HG03045 (cell line): ENCODE measurements around the gene IRF2.
"Not testable (repeated sequence)": the region's sequence is repeated elsewhere in the genome, so short reads cannot be mapped to it uniquely, and the experiment has no call there.

Experiments
- ATAC-seq: cut with Tn5 transposase; IDR thresholded peaks from one replicate; pipeline ENCODE4 v1.9.1; 2021; ENCODE audit warnings: mild to moderate bottlenecking, moderate library complexity; ENCODE audit not compliant: unreplicated experiment

Gene IRF2

DNA sequence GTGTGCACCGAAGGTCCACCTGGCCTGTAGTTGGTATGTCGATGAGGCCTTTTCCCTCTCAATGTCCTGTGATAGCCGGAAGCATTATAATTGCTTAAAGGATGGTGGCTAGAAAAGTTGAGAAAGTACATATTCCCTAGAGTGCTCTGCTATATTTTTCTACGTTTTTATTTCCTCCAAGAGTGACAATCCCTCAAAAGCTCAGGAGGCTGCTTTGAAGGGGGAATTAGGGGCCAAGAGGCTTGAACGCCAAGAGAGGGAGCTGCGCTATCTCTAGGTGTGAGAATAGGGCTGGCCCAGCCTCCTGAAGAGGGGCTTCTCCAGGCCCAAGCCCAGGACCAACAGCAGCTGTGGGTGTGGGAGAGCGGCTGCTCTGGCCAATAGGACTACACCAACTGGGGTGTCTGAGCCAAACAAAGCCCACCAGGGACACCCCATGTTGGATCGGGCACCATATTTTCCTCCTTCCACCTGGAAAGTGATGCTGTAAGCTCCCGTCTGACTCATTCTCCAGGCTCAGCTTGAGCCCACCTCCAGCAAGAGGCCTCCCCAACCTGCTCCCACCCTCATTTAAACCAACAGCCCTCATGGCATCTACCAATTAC is 124.0 kb downstream of the IRF2 start:
- no peak for ATAC-seq

DNA sequence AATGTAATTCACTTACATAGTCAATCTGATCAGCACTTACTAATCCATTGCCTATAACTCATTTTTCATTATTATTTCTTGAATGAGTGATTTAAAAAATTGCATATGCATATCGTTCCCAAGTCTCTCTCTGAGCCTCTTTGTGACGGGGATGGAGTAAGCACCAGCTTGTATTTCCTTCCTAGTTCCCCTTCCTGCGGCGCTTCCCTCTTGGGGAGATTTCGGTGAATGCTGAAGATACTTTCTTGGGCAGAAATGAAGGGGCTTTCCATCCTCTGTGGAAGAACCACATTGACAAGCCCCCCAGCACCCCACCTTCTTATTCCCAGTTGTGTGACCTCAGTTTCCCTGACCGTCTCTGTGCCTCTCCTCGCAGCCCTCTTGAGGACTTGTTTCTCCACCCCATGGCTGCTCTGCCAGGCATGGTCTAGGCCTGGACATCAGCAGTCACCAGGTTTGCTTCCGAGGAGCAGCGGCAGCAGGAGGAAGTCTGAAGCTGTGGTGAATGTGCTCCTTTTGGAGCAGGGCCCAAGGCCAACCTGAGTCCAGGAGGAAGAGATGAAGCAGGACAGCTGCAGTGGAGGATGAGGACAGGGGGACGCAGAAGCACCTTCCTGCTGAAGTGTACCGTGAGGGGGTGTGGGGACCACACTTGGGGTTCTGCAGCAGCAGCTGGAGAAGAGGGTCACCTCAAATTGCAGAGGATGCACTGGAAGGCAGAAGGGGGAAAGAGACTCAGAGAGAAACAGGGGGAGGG is 124.9 kb downstream of the IRF2 start:
- no peak for ATAC-seq

DNA sequence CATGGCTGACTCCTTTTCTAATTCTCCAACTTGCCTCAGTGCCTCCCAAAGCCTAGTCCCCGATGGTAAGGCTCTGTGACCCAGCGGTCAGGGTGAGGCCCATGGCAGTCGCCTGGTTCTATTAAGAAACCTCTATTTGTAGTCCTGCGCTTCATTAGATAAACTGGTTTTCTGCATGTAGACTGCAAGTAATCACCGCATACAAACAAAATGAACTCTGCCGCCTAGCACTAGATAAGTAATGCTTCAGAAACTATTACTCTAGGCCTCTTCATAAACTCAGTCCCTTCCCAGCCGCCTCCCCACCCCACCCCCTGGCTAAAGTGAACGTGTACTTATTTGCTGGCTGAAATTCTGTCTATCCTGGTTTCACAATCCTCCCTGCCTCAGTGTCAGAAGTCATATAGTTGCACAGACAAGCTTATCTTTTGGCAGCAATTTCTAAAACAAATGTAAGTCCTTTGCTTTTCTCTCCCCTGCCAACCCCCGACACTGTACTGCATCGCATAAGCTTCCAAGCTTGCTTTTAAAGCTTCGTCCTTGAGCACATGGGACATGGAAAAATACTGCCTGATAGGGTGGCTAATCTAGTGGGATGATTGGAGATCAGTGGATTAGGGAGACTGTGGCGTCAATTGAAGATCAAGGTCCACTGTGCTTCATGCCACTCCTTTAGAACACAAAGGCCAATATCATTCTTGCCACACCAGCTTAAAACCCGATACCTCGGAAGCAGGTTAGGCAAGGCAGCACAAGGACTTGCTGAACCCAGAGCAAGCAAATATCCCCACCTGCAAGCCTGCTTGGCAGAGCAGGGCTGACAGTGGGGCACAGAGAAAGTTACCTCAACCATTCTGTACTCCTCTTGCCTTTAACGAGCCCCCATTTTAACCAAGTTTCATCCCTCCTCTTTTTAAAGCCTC is 125.8 kb downstream of the IRF2 start:
- ATAC-seq, result no peak

DNA sequence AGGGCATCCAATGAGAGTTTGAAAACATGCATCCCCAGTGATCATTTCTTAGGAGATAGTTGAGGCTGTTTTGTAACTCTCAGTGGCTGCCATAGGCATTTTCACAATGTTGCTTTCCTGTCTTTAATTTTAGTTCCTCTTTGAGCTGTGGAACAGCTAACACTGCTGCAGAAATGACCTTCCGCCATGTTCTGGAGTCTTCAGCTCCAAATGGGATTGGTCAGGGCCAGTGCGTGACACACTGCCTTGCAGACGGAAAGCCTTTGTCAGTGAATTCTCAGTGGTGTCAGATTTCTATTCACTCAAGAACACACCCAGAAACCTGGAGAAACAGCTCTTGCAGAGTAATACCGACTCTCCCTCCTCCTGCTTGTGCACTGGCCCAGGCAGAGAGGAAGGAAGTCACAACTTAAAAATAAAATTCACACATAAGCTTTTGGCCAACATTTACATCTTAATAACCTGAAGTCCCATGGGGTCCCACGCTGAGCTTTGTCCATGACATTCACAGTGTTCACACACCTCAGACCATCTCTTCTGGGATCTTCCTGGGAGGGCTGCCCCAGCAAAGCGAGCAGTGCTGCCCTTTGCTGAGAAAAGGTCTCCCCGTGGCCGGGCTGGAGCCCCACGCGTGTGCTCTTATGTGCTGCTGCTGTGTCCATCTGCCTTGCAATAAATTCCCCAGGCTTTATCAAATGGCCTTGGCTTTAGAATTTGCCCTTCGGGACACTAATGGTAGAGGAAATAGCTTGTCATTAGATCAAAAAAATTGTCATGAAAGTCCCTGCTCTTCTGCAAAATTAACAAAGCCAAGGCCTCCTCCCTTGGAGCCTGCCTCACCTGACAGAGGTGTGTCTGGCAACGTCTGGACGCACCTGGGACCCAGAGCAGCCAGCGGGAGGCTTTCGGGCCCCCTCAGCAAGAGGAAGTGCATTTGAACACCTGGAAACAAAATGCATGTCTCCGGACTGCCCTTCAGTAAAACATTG is 126.8 kb downstream of the IRF2 start:
- peak; percentile 68 for ATAC-seq

DNA sequence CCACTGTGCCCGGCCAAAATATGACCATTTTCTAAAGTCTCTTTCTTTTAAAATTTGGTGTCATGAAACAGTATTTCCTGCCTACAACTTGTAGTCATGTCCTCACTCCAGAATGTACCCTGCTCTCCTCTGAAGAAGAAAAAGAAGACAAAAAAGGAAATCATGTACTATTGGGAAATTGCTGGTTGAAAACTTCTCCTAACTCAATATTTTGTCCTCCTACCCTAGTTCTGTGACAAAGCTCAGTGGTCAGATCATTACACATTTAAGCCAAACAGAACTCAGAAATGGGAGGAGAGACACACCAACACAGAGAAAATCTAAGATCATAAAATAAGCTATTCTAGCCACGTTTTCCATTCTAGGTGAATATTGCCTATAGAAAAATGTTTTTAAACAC is 127.7 kb downstream of the IRF2 start:
- no peak for ATAC-seq

DNA sequence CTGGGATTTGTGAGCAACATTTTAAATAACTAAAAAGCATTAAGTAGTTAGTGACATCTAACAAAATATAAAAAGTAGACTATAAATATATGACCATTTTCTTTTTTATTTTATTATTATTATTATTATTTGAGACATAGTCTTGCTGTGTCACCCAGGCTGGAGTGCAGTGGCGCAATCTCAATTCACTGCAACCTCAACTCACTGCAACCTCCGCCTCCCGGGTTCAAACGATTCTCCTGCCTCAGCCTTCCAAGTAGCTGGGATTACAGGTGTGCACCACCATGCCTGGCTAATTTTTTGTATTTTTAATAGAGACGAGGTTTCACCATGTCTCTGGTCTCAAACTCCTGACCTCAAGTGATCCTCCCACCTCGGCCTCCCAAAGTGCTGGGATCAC is 128.1 kb downstream of the IRF2 start:
- ATAC-seq, result not testable (repeated sequence)

DNA sequence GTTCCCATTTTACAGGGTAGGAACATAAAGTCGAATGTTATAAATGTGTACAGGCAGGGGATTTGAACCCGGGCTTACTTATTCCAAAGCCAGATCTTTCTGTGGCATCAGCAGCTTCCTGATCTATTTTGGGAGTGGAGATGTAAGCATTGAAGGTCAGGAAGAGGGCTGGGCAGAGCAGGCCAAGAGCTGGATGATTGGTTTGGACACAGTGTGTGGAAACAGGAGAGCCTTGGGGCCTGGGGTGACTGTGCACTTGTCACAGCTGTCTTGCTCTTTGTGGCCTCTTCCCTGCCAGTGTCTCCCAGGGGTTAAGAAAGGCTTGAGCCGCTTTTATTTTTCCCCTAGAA is 128.8 kb downstream of the IRF2 start:
- ATAC-seq, result no peak

DNA sequence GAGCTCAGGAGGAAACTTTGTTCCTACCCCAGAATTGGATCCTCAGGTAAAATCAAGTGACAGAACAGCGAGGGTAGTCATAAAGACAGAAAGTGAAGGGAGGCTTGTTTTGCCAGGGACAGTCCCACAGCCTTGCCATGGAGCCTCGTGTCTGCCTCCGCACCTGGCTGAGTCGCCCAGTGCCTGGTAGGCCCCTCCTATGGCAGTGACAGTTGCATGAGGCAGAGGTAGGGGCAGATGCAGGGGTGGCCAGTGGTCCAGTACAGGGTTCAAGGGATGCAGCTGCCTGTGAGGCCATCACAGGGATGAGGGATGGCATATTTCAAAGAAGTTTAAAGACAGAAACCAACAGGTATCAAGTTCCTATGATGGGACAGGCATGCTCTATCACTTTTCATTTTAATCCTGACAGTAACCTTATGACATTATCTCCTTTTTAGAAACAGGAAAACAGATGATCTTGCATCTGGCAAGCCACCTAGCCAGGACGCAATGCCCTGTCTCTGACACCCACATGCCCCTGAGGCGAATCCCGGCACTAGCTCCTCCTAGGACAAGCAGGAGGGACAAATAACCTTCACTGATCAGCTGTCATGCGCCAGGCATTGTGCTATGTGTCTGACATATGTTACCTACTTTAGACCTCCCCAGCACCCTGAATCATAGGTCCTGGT is 129.3 kb downstream of the IRF2 start:
- ATAC-seq, result no peak

DNA sequence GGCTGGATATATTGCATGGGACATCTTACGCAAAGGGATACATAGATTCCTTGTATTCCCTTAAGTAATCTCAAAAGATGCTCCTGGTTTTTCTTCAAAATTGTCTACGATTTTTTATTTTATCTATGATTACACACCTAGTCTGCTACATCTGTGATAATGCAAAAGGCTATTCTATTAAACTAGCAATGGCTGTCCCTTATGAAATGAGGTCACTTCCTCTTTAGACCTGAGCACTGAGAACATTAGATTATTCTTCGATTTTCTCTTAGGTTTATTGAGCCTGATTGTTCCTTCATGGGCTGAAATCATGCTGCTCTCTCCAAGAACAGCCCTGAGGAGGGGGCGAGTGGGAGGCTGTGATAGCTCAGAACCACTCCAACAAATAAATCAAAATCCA is 129.9 kb downstream of the IRF2 start:
- no peak for ATAC-seq

DNA sequence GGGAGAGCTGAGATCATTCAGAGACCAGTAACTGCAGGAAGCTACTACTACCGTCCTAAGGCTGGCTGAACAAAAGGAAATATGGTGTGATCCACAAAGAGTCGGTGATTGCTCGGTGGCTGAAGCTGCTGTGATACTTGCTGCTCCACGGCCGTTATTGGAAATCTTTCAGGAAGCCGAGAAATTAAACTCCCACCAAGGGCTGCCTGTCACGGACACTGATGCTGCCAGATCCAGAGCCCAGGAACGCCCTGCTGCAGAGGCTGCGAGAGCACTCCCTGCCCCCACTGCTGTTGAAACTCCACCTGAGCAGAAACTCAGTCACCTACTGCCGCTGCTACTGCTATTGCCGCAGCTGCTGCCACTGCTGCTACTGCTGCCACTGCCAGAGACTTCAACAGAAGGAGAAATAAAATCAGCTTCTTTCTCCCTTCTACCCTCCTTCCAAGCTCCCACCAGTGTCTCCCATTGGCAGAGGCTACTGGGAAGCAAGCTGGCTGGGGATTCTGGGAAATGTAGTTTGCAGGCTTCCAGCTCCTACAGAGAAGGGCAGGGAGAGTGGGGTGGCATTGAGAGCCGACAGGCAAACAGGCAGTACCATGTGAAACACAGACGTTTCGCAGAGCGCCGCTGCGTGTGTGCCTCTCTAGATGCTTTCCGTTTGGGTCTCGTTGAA is 130.7 kb downstream of the IRF2 start:
- ATAC-seq, result peak; percentile 51

DNA sequence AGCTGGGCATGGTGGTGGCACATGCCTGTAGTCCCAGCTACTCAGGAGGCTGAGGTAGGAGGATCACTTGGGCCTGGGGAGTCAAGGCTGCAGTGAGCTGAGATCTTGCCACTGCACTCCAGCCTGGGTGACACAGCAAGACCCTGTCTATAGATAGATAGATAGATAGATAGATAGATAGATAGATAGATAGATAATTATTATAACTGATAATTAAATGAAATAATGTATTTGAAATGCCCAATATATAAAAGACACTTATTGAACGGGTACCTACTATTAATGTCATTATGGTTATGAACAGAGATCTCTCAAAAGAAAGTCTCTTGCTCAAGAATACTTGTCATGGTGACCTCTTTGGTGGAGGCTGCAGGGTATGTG is 131.5 kb downstream of the IRF2 start:
- not testable (repeated sequence) for ATAC-seq

DNA sequence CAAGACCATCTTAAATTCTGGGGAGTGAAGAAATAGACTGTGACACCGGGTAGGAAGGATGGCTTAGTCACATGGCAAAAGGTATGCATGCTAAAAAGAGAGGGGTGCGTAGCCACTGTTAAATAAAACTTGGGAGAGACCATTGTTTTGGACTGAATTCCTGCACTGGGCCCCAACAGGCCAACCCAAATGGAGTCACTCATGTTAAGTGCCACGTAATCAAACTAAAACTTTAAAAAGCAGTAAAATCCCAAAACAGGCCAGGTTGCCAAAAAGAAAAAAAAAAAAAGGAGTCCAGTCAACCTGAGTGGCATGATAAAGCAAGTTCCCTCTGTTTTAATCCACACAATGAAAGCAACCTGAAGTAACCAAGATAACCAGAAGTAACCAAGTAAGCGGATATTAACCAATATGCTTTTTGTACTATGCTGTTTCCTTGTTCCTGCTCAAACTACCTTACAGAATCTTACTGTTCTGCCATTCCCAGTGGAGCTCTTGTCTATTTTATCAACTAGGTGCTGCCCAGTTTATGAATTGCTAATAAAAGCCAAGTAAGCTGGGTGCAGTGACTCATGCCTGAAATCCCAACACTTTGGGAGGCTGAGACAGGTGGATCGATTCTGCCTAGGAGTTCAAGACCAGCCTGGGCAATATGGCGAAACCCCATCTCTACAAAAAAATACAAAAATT is 132.0 kb downstream of the IRF2 start:
- ATAC-seq, result no peak

DNA sequence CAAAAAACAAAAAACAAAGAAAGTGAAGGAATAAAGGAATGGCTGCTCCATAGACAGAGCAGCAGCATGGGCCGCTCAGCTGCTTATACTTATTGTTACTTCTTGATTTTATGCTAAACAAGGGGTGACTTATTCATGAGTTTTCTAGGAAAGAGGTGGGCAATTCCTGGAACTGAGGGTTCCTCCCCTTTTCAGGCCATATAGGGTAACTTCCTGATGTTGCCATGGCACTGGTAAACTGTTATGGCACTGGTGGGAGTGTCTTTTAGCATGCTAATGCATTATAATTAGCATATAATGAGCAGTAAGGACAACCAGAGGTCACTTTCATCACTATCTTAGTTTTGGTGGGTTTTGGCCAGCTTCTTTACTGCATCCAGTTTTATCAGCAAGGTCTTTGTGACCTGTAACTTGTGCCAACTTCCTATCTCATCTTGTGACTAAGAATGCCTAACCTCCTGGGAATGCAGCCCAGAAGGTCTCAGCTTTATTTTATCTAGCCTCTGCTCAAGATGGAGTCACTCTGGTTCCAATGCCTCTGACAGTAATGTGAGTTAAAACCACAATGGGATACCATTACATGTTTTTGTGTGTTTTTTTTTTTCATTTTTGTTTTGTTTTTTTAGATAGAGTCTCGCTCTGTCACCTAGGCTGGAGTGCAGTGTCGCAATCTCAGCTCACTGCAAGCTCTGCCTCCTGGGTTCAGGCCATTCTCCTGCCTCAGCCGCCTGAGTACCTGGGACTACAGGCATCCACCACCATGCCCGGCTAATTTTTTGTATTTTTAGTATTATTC is 134.8 kb downstream of the IRF2 start:
- not testable (repeated sequence) for ATAC-seq

DNA sequence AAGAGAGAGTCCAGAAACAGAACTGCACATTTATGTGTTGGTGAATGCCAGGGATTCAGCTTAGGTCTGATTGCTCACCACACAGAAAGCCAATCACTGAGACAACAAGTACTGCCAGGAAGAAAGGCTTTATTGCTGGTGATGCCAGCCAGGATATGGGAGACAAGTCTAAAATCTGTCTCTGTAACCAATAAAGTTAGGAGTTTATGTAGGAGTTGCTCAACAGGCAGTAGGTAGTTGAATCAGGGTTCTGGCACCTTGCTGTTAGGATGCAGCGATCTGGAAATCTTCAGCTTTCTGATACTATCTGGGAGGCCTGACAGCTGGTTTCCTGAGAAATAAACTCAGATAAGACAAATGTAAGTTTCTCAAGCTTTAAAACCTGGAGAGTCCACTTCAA is 136.4 kb downstream of the IRF2 start:
- no peak for ATAC-seq
